OCI-LY7 (cell line): ENCODE results near the gene CMTM6. TPM values are rescaled to one million over a fixed set of nuclear protein-coding genes. Genes with fewer than 3 reads are reported as not detected.

Experiments
- BruUV-seq: library from RNA; stranded (reverse); fragments of 400-500 nt; replicated peaks from 2 replicates; lab custom pipeline; 2021; lab: Mats Ljungman, UMichigan
- CTCF ChIA-PET: fragments of 300-600 bp; sonication (Branson Sonifier 250); formaldehyde crosslinking; loops from one replicate; lab custom pipeline; 2022; ENCODE audit warnings: antibody characterized with exemption; ENCODE audit not compliant: unreplicated experiment; lab: Charles Lee
- POLR2A ChIA-PET: fragments of 300-600 bp; sonication (Branson Sonifier 250); formaldehyde crosslinking; loops from one replicate; lab custom pipeline; 2022; ENCODE audit warnings: antibody characterized with exemption; lab: Charles Lee
- DNase-seq: peaks from one replicate; pipeline ENCODE4 v3.0.0-alpha.2; 2015; ENCODE audit warnings: low spot score
- H2AFZ ChIP-seq: fragments of 200-600 bp; sonication (generic), shearing (Covaris generic); 2 replicates; pipeline ENCODE4 v1.6.1; 2014; ENCODE audit warnings: mild to moderate bottlenecking, antibody characterized with exemption, low read length, moderate library complexity
- H3K27ac ChIP-seq: fragments of 200-600 bp; sonication (generic); 2 replicates; pipeline ENCODE4 v1.5.1; 2014; ENCODE audit warnings: mixed run types, low read depth, mild to moderate bottlenecking, moderate library complexity, low read length, inconsistent platforms; ENCODE audit not compliant: poor library complexity, severe bottlenecking
- H3K36me3 ChIP-seq: fragments of 200-600 bp; sonication (generic); 2 replicates; pipeline ENCODE4 v1.6.1; 2014; ENCODE audit warnings: mild to moderate bottlenecking, antibody characterized with exemption, low read length, moderate library complexity, mixed read lengths; ENCODE audit not compliant: insufficient read depth
- H3K4me1 ChIP-seq: fragments of 200-600 bp; sonication (generic); 2 replicates; pipeline ENCODE4 v1.5.1; 2014; ENCODE audit warnings: mild to moderate bottlenecking, low read length; ENCODE audit not compliant: insufficient read depth, poor library complexity, severe bottlenecking
- H3K4me2 ChIP-seq: fragments of 200-600 bp; sonication (generic); 2 replicates; pipeline ENCODE4 v1.6.1; 2014; ENCODE audit warnings: mild to moderate bottlenecking, low read length
- H3K4me3 ChIP-seq: fragments of 200-600 bp; sonication (generic); 2 replicates; pipeline ENCODE4 v1.5.1; 2014; ENCODE audit warnings: mild to moderate bottlenecking, low read depth, low read length; ENCODE audit not compliant: poor library complexity, severe bottlenecking
- H3K79me2 ChIP-seq: fragments of 200-600 bp; sonication (generic); 2 replicates; pipeline ENCODE4 v1.6.1; 2016; ENCODE audit warnings: low read depth, mild to moderate bottlenecking, low read length, moderate library complexity, mixed read lengths; ENCODE audit not compliant: insufficient read depth
- H3K9me2 ChIP-seq: fragments of 200-600 bp; sonication (generic); 2 replicates; pipeline ENCODE4 v1.6.1; 2016; ENCODE audit warnings: mild to moderate bottlenecking, low read length, mixed read lengths; ENCODE audit not compliant: insufficient read depth
- H3K9me3 ChIP-seq: fragments of 200-600 bp; sonication (generic); 2 replicates; pipeline ENCODE4 v1.6.1; 2014; ENCODE audit warnings: mild to moderate bottlenecking, mixed run types, low read length, mixed read lengths
- H4K20me1 ChIP-seq: fragments of 200-600 bp; sonication (generic); 2 replicates; pipeline ENCODE4 v1.6.1; 2014; ENCODE audit warnings: mild to moderate bottlenecking, antibody characterized with exemption, low read length, moderate library complexity, mixed read lengths; ENCODE audit not compliant: insufficient read depth
- CTCF ChIP-seq: fragments of 200-600 bp; sonication (generic); conservative IDR thresholded peaks from 2 replicates; pipeline ENCODE4 v1.5.1; 2014; ENCODE audit warnings: mild to moderate bottlenecking, antibody characterized with exemption, low read length, moderate library complexity, mixed read lengths
- EZH2phosphoT487 ChIP-seq: fragments of 200-600 bp; sonication (generic); IDR thresholded peaks from 2 replicates; pipeline ENCODE4 v1.6.1; 2018; ENCODE audit warnings: low read depth, borderline replicate concordance, mild to moderate bottlenecking, mixed run types, antibody characterized with exemption, low read length, moderate library complexity, mixed read lengths
- intact Hi-C: fragments of 100-400 bp; cut with micrococcal nuclease; formaldehyde crosslinking; loops from one replicate; pipeline ENCODE4 v1.10.0; 2022; ENCODE audit not compliant: unreplicated experiment
- total RNA-seq, 2 experiments: library from RNA; depleted of rRNA in 1 of 2; stranded (reverse); fragments of >200 nt in 1 of 2; shearing (Covaris generic) in 1 of 2; gene quantifications; 2 replicates each; pipeline ENCODE4 v1.2.3, GENCODE V29; 2014 to 2022

CMTM6 gene
- total RNA-seq, 2 experiments from 2014 or later, result 26.2 to 36.0 TPM

GRCh38 chr3:32493437-32494414, 8.9 kb downstream of the CMTM6 start:
- ChIA-PET POLR2A (interaction anchor here (1.4 kb wide), 1 partner anchor 8 kb away, joined by 3 read pairs; no protein-coding TSS in a partner anchor), CTCF (no interaction called here)
- TF ChIP-seq CTCF (no peak), EZH2phosphoT487 (no peak)
- Histone ChIP-seq H3K4me3 (no peak overlapping the region), H3K4me1 (peaks cover 24% of the 10 kb centered on the region), H3K36me3 (peaks cover 21% of the 10 kb centered on the region), H3K27ac (no peak overlapping the region), H3K79me2 (peaks cover 15% of the 10 kb centered on the region; the same call in 1 of the 2 replicates), H4K20me1 (no peaks in the 10 kb centered on the region), H3K9me3 (no peaks in the 10 kb centered on the region), H3K9me2 (no peaks in the 10 kb centered on the region), H2AFZ (no peak overlapping the region), H3K4me2 (no peak overlapping the region)
- no peak for DNase-seq
- BruUV-seq, result no TSS peak
- intact Hi-C loops, result no loop called here

DNA sequence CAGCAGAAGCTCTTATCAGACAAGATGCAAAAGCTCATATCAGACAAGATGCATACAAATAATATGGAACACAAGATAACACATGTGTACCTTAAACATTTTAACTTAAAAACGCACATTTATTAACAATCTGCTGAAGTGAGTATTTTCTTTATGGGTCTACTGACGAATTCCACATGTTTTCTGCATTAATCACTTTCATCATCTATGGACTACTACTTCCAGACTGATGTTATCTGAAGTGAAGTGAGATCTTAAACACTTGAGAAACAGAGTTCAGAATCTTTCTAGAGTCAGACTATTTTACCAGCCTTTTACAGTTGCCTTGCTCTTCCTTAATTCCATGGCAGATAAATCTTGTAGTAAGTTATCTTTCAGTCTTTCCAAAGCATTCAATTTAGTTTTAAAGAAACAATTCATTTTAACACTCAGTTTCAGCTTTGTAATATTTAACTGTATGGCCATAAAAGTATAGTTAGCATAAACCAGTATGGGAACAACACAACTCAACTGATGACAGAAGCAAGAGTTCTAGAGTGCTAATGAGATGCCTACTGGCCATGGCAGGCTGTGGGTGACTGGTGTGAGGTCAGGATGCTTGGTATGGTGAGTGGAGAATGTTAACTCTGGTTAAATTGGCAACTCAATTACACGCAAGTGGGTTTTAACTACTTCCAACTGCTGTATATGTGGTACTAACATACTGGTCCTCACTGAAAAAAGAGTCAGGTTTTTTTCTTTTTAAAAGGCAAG, 9.8 kb downstream of the CMTM6 start:
- H4K20me1 ChIP-seq, result no peaks in the 10 kb centered on the region
- no peak for TF ChIP-seq EZH2phosphoT487
- no peak for TF ChIP-seq CTCF
- no TSS peak for BruUV-seq
- no peak overlapping the region for H3K4me2 ChIP-seq
- intact Hi-C loops, result no loop called here
- no peaks in the 10 kb centered on the region for H3K9me3 ChIP-seq
- ChIA-PET CTCF (no interaction called here), POLR2A (interaction anchor here (0.5 to 1.4 kb wide), 2 partner anchors 9 to 121 kb away, joined by 3 read pairs; no protein-coding TSS in a partner anchor)
- no peak overlapping the region for H3K4me3 ChIP-seq
- H3K79me2 ChIP-seq, result peaks cover 15% of the 10 kb centered on the region; the same call in 1 of the 2 replicates
- no peak overlapping the region for H2AFZ ChIP-seq
- no peak for DNase-seq
- H3K36me3 ChIP-seq, result peaks cover 30% of the 10 kb centered on the region
- peaks cover 15% of the 10 kb centered on the region for H3K4me1 ChIP-seq
- H3K9me2 ChIP-seq, result no peaks in the 10 kb centered on the region
- H3K27ac ChIP-seq, result no peak overlapping the region
